Left ventricle myocardium superior (tissue), 1 donor: ENCODE results near the gene TRMT61A. TPM values are rescaled to one million over a fixed set of nuclear protein-coding genes. Genes with fewer than 3 reads are reported as not detected.

Source experiments
- ATAC-seq: fragments of 200-7000 bp; cut with Tn5 transposase; one replicate; pipeline ENCODE4 v1.9.1; 2020; ENCODE audit warnings: mild to moderate bottlenecking, moderate library complexity
- DNase-seq: peaks from one replicate; pipeline ENCODE4 v3.0.0-alpha.2; 2020
- intact Hi-C: fragments of 100-400 bp; cut with micrococcal nuclease; formaldehyde crosslinking; loops from one replicate; pipeline ENCODE4 v1.11.0; 2022
- total RNA-seq: library from RNA; stranded (reverse); fragmentation: NEBNext Ultra II Directional; extraction: Animal tissue kit (Norgen Biotek cat#: 25700); gene quantifications from one replicate; pipeline ENCODE4 v1.2.1, GENCODE V29; 2021
- donor health status: DM: no; HTN: yes; CAD: no; lungs with severe emphysema.

Gene TRMT61A
- total RNA-seq, 1 donor from 2014 or later, result 5.5 TPM

- DNase-seq (no peak), ATAC-seq (no peak)
- intact Hi-C loops, result no loop called here
These were observed 23.8 kb downstream of the TRMT61A start for GRCh38 chr14:103552846-103553210.

- intact Hi-C loops, result no loop called here
- peak; percentile 60 for DNase-seq
- ATAC-seq, result peak; percentile 7
These were observed 26.8 kb downstream of the TRMT61A start for GRCh38 chr14:103555559-103556337.

GRCh38 chr14:103556946-103557758 is 28.2 kb downstream of the TRMT61A start:
- DNase-seq (no peak), ATAC-seq (no peak)
- intact Hi-C loops, result no loop called here

GRCh38 chr14:103558071-103558882 is 29.3 kb downstream of the TRMT61A start:
- intact Hi-C loops, result no loop called here
- DNase-seq (no peak), ATAC-seq (no peak)

- intact Hi-C loops, result no loop called here
- ATAC-seq (no peak), DNase-seq (no peak)
These were observed 30.8 kb downstream of the TRMT61A start for GRCh38 chr14:103559766-103560165.

- intact Hi-C loops, result no loop called here
- DNase-seq (no peak), ATAC-seq (no peak)
These were observed 31.7 kb downstream of the TRMT61A start for GRCh38 chr14:103560691-103561090.

GRCh38 chr14:103561381-103562178 is 32.6 kb downstream of the TRMT61A start:
- DNase-seq, result no peak
- intact Hi-C loops, result no loop called here
- peak; percentile 44 for ATAC-seq

- intact Hi-C loops, result no loop called here
- ATAC-seq, result peak; percentile 70
These were observed 33.1 kb downstream of the TRMT61A start for GRCh38 chr14:103562179-103562428.

GRCh38 chr14:103562429-103563225 is 33.6 kb downstream of the TRMT61A start, which contains the start of the genes BAG5 and COA8:
Gene BAG5, minus strand, starts transcription at chr14:103562657. Its CDS starts 1,493 bp downstream, at chr14:103561164.
Gene COA8, plus strand, starts transcription at chr14:103562960. Its CDS starts 42 bp downstream, at chr14:103563002.
- intact Hi-C loops, result no loop called here
- peak; percentile 85 for ATAC-seq
- peak; percentile 92 for DNase-seq

More at GRCh38 chr14:103562179-103562428, 33.1 kb downstream of the TRMT61A start:
- peak; percentile 71 for DNase-seq

- intact Hi-C loops, result no loop called here
- no peak for DNase-seq
- no peak for ATAC-seq
These were observed 34.2 kb downstream of the TRMT61A start for GRCh38 chr14:103563226-103563620.

GRCh38 chr14:103563844-103564505 is 35.0 kb downstream of the TRMT61A start:
- ATAC-seq (no peak), DNase-seq (no peak)
- intact Hi-C loops, result no loop called here

GRCh38 chr14:103568952-103569351 is 40.0 kb downstream of the TRMT61A start:
- DNase-seq, result no peak
- intact Hi-C loops, result no loop called here
- no peak for ATAC-seq

GRCh38 chr14:103569408-103569807 is 40.4 kb downstream of the TRMT61A start:
- ATAC-seq (no peak), DNase-seq (no peak)
- intact Hi-C loops, result no loop called here

- ATAC-seq, result peak; percentile 14
- intact Hi-C loops, result loop anchor here (10.0 kb wide), 1 partner anchor 101 kb away; no protein-coding TSS in a partner anchor
- no peak for DNase-seq
These were observed 45.1 kb downstream of the TRMT61A start for GRCh38 chr14:103574104-103574503.

GRCh38 chr14:103574707-103575285 is 45.8 kb downstream of the TRMT61A start:
- ATAC-seq, result no peak
- DNase-seq, result no peak
- intact Hi-C loops, result loop anchor here (10.0 kb wide), 1 partner anchor 100 kb away; no protein-coding TSS in a partner anchor

GRCh38 chr14:103576371-103577024 is 47.5 kb downstream of the TRMT61A start:
- DNase-seq (peak; percentile 91), ATAC-seq (peak; percentile 96)
- intact Hi-C loops, result loop anchor here (10.0 kb wide), 1 partner anchor 98 kb away; no protein-coding TSS in a partner anchor
